ENCODE data around the gene SYDE2.

GRCh38 chr1:85198864-85199263 lies 2.0 kb downstream of the SYDE2 start:
- TF ChIP-seq, protein P1, sequence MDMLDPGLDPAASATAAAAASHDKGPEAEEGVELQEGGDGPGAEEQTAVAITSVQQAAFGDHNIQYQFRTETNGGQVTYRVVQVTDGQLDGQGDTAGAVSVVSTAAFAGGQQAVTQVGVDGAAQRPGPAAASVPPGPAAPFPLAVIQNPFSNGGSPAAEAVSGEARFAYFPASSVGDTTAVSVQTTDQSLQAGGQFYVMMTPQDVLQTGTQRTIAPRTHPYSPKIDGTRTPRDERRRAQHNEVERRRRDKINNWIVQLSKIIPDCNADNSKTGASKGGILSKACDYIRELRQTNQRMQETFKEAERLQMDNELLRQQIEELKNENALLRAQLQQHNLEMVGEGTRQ (IDR thresholded peaks at IDR 0.05) = no peak
- TF ChIP-seq EP300 (IDR thresholded peaks at IDR 0.05) (no peak), HEYL (CRISPR knock-in tag; IDR thresholded peaks at IDR 0.05) (no peak), MAFK (IDR thresholded peaks at IDR 0.05; ENCODE audit: partially characterized antibody) (no peak), PHF8 (IDR thresholded peaks at IDR 0.05; ENCODE audit: borderline replicate concordance, low read depth) (no peak), HOXA7 (CRISPR knock-in tag; IDR thresholded peaks at IDR 0.05) (no peak), POLR2A (IDR thresholded peaks at IDR 0.05; ENCODE audit: low read length) (no peak)
